GM12864 (cell line): ENCODE results near the gene RRBP1.

Experiments
- DNase-seq: peaks from one replicate; pipeline ENCODE4 v3.0.0-alpha.2; 2011; ENCODE audit warnings: low read depth
- H3K4me3 ChIP-seq: 2 replicates; pipeline ENCODE4 v1.5.1; 2011; ENCODE audit warnings: mild to moderate bottlenecking, low read depth, low read length, control low read depth
- CTCF ChIP-seq: IDR thresholded peaks from 2 replicates; pipeline ENCODE4 v1.5.1; 2011; ENCODE audit warnings: low read depth, mild to moderate bottlenecking, moderate library complexity, low read length, control low read depth, inconsistent platforms; ENCODE audit errors: missing control alignments

The RRBP1 gene

DNA sequence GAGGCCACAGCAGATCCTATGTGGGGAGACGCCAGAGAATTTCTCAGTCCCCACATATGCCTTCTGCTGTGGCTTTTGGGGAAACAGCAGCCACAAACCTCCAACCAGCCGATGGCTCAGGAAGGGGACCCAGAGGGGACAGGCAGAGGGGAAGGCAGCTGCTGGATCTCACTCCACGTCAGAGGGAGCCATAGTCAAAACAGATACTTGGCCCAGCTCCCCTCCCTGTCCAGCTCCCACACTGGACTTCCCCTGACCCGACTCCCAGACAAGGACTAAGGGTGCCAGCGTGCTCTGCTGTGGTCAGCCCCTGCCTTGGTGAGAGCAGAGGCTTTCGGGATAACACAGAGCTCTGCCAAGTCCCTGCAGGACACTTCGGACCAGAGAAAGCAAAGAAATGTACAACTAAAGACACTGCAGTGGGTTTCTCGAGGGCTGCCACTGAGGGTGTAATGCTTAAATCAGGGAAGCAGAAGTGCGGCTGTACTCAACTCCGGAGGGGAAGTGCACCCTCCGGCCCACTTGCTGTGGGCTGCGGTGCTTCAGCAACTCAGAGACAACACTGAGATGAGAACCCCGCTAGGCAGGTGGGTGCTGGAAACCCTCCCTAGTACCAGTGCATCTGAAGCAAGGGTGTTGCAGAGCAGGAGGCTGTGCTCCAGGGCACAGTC, 47.2 kb downstream of the RRBP1 start:
- no peak for DNase-seq
- no peak for TF ChIP-seq CTCF
- H3K4me3 ChIP-seq, result no peak overlapping the region

GRCh38 chr20:17633850-17634500, 48.1 kb downstream of the RRBP1 start:
- no peak overlapping the region for H3K4me3 ChIP-seq
- no peak for DNase-seq

GRCh38 chr20:17633221-17633849, 48.7 kb downstream of the RRBP1 start:
- TF ChIP-seq CTCF, result no peak
- H3K4me3 ChIP-seq, result no peak overlapping the region
- DNase-seq, result no peak

More at GRCh38 chr20:17633850-17634500, 48.1 kb downstream of the RRBP1 start:
- no peak for TF ChIP-seq CTCF

GRCh38 chr20:17631576-17632319, 50.3 kb downstream of the RRBP1 start:
- no peak for DNase-seq
- no peak overlapping the region for H3K4me3 ChIP-seq
- no peak for TF ChIP-seq CTCF

- TF ChIP-seq CTCF, result no peak
- DNase-seq, result no peak
- no peak overlapping the region for H3K4me3 ChIP-seq
Measured at GRCh38 chr20:17630806-17631195, 51.2 kb downstream of the RRBP1 start.

DNA sequence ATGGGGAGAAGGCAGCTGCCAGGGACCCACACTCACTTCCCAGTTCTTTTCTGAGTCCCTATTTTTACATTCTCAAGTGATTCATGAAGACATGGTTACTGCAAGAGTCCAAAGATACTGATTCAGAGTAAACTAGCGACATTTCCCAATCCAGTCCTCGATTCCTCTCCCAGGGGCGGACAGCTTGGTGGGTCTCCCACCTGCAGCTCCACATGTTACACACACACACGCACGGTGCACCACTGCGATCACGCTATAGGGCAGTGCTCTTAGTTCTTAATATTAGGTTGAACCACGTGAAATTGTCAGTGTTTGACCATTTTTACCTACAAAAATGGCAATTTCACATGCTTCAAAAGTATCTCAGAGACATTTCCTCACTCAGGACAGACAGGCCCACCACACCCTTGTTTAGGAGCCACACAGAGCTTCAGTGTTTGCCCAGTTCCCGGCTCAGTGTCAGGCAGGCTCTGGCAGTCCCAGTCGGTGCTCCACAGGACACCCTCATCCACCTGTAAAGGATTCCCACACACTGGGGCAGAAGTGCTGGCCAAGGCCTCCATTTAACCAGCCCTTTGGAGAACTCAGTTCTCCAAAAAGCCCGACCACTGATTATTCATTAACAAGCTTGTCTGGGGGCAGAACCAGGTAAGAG, 51.8 kb downstream of the RRBP1 start:
- H3K4me3 ChIP-seq, result no peak overlapping the region
- DNase-seq, result no peak
- TF ChIP-seq CTCF, result no peak
